ENCODE measurements around the gene NOL9. TPM values are rescaled to one million over a fixed set of nuclear protein-coding genes. Genes with fewer than 3 reads are reported as not detected.

NOL9 gene
- total RNA-seq, 4 donors from 2014 or later = 19.4 to 33.6 (median 27.5) TPM

- TF ChIP-seq CTCF (IDR thresholded peaks at IDR 0.05) = no peak
- TF ChIP-seq POLR2A (IDR thresholded peaks at IDR 0.05) = no peak
- no peak for TF ChIP-seq EP300 (IDR thresholded peaks at IDR 0.05)
Observed at GRCh38 chr1:6547301-6547700, 7.0 kb downstream of the NOL9 start.

GRCh38 chr1:6546326-6546725, 8.0 kb downstream of the NOL9 start:
- H3K36me3 ChIP-seq = peaks cover 78% of the 10 kb centered on the region
- TF ChIP-seq POLR2A (IDR thresholded peaks at IDR 0.05) = no peak
- TF ChIP-seq POLR2AphosphoS5 (IDR thresholded peaks at IDR 0.05) = no peak
- no peak for TF ChIP-seq CTCF (IDR thresholded peaks at IDR 0.05)
- no peak for TF ChIP-seq EP300 (IDR thresholded peaks at IDR 0.05)
- no peaks in the 10 kb centered on the region for H3K9me3 ChIP-seq
- H3K27me3 ChIP-seq = no peaks in the 10 kb centered on the region
- DNase-seq (ENCODE audit: low spot score in 2 of 2) = no peak
- no peak overlapping the region for H3K27ac ChIP-seq
- H3K4me1 ChIP-seq = peaks cover 21% of the 10 kb centered on the region
- H3K4me3 ChIP-seq = no peak overlapping the region
- WGBS = 66% methylated on average over 5 of the region's 5 CpGs

More at GRCh38 chr1:6547301-6547700, 7.0 kb downstream of the NOL9 start:
- H3K4me1 ChIP-seq = peaks cover 21% of the 10 kb centered on the region
- H3K9me3 ChIP-seq = no peaks in the 10 kb centered on the region
- 52% methylated on average over 4 of the region's 4 CpGs for WGBS
- H3K27me3 ChIP-seq = no peaks in the 10 kb centered on the region
- peaks cover 72% of the 10 kb centered on the region for H3K36me3 ChIP-seq
- H3K4me3 ChIP-seq = no peak overlapping the region
- no peak overlapping the region for H3K27ac ChIP-seq
- no peak for DNase-seq (ENCODE audit: low spot score in 2 of 2)

GRCh38 chr1:6545276-6546112, 8.8 kb downstream of the NOL9 start:
- no peak overlapping the region for H3K27ac ChIP-seq
- 49% methylated on average over 10 of the region's 10 CpGs for WGBS
- TF ChIP-seq EP300 (IDR thresholded peaks at IDR 0.05) (no peak), POLR2AphosphoS5 (IDR thresholded peaks at IDR 0.05) (no peak), POLR2A (IDR thresholded peaks at IDR 0.05) (no peak), CTCF (IDR thresholded peaks at IDR 0.05) (no peak)
- DNase-seq (ENCODE audit: low spot score in 2 of 2) = no peak
- no peak overlapping the region for H3K4me3 ChIP-seq
- H3K9me3 ChIP-seq = no peaks in the 10 kb centered on the region
- H3K27me3 ChIP-seq = no peaks in the 10 kb centered on the region
- peaks cover 21% of the 10 kb centered on the region for H3K4me1 ChIP-seq
- peaks cover 82% of the 10 kb centered on the region for H3K36me3 ChIP-seq

GRCh38 chr1:6544831-6545230, 9.5 kb downstream of the NOL9 start:
- WGBS = 68% methylated on average over 3 of the region's 3 CpGs
- peaks cover 21% of the 10 kb centered on the region for H3K4me1 ChIP-seq
- H3K9me3 ChIP-seq = no peaks in the 10 kb centered on the region
- H3K27me3 ChIP-seq = no peaks in the 10 kb centered on the region
- no peak for DNase-seq (ENCODE audit: low spot score in 2 of 2)
- no peak for TF ChIP-seq CTCF (IDR thresholded peaks at IDR 0.05)
- TF ChIP-seq EP300 (IDR thresholded peaks at IDR 0.05) = no peak
- TF ChIP-seq POLR2AphosphoS5 (IDR thresholded peaks at IDR 0.05) = no peak
- no peak for TF ChIP-seq POLR2A (IDR thresholded peaks at IDR 0.05)
- peaks cover 79% of the 10 kb centered on the region for H3K36me3 ChIP-seq
- H3K4me3 ChIP-seq = no peak overlapping the region
- H3K27ac ChIP-seq = no peak overlapping the region

DNA sequence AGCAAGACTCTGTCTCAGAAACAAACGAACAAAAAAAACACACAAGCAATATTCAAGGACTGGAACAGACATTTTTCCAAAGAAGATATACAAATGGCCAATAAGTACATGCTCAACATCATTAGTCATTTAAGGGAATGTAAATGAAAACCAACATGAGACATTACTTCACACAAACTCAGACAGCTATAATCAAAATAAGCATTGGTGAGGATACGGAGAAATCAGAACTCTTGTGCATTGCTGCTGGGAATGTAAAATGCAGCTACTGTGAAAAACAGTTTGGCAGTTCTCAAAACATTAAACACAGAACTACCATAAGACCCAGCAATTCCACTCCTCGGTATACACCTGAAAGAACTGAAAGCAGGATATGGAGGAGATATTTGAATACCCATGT, 15.4 kb downstream of the NOL9 start:
- no peaks in the 10 kb centered on the region for H3K27me3 ChIP-seq
- no peaks in the 10 kb centered on the region for H3K4me1 ChIP-seq
- DNase-seq (ENCODE audit: low spot score in 2 of 2) = no peak
- TF ChIP-seq EP300 (IDR thresholded peaks at IDR 0.05) = no peak
- no peak for TF ChIP-seq POLR2AphosphoS5 (IDR thresholded peaks at IDR 0.05)
- no peak for TF ChIP-seq CTCF (IDR thresholded peaks at IDR 0.05)
- no peak for TF ChIP-seq POLR2A (IDR thresholded peaks at IDR 0.05)
- WGBS = 60% methylated on average over 3 of the region's 3 CpGs
- no peak overlapping the region for H3K4me3 ChIP-seq
- no peaks in the 10 kb centered on the region for H3K9me3 ChIP-seq
- H3K27ac ChIP-seq = no peak overlapping the region
- H3K36me3 ChIP-seq = peaks cover 56% of the 10 kb centered on the region
